IPS-18a (cell line): Measurements from ENCODE around the gene NFIB.

Experiments used
- H3K27ac ChIP-seq: one replicate; pipeline ENCODE4 v1.5.1; 2013; ENCODE audit warnings: low read length
- H3K27me3 ChIP-seq: one replicate; pipeline ENCODE4 v1.6.1; 2013; ENCODE audit warnings: mild to moderate bottlenecking, low read length; ENCODE audit not compliant: control insufficient read depth, insufficient read depth
- H3K36me3 ChIP-seq: one replicate; pipeline ENCODE4 v1.6.1; 2013; ENCODE audit warnings: low read depth, low read length; ENCODE audit not compliant: control insufficient read depth
- H3K4me1 ChIP-seq: one replicate; pipeline ENCODE4 v1.6.1; 2013; ENCODE audit warnings: low read depth, low read length; ENCODE audit not compliant: control insufficient read depth
- H3K4me3 ChIP-seq: one replicate; pipeline ENCODE4 v1.5.1; 2013; ENCODE audit warnings: low read length
- H3K9ac ChIP-seq: one replicate; pipeline ENCODE4 v1.6.1; 2013; ENCODE audit warnings: mild to moderate bottlenecking, low read length, moderate library complexity
- H3K9me3 ChIP-seq: one replicate; pipeline ENCODE4 v1.6.1; 2013; ENCODE audit warnings: low read depth, low read length; ENCODE audit not compliant: control insufficient read depth

Gene NFIB

GRCh38 chr9:14198841-14199455 lies 115.0 kb downstream of the NFIB start:
- Histone ChIP-seq H3K36me3 (no peaks in the 10 kb centered on the region), H3K27ac (no peak overlapping the region), H3K4me1 (no peaks in the 10 kb centered on the region), H3K4me3 (no peak overlapping the region), H3K27me3 (no peaks in the 10 kb centered on the region), H3K9me3 (no peaks in the 10 kb centered on the region), H3K9ac (no peak overlapping the region)

GRCh38 chr9:14198047-14198840 lies 115.7 kb downstream of the NFIB start:
- H3K27me3 ChIP-seq, result no peaks in the 10 kb centered on the region
- no peaks in the 10 kb centered on the region for H3K36me3 ChIP-seq
- no peaks in the 10 kb centered on the region for H3K9me3 ChIP-seq
- no peak overlapping the region for H3K4me3 ChIP-seq
- no peak overlapping the region for H3K27ac ChIP-seq
- no peaks in the 10 kb centered on the region for H3K4me1 ChIP-seq
- H3K9ac ChIP-seq, result no peak overlapping the region

- H3K27ac ChIP-seq, result no peak overlapping the region
- H3K4me3 ChIP-seq, result no peak overlapping the region
- H3K9ac ChIP-seq, result no peak overlapping the region
- no peaks in the 10 kb centered on the region for H3K27me3 ChIP-seq
- no peaks in the 10 kb centered on the region for H3K4me1 ChIP-seq
- no peaks in the 10 kb centered on the region for H3K36me3 ChIP-seq
- no peaks in the 10 kb centered on the region for H3K9me3 ChIP-seq
Measured at GRCh38 chr9:14197325-14197858, 116.5 kb downstream of the NFIB start.

DNA sequence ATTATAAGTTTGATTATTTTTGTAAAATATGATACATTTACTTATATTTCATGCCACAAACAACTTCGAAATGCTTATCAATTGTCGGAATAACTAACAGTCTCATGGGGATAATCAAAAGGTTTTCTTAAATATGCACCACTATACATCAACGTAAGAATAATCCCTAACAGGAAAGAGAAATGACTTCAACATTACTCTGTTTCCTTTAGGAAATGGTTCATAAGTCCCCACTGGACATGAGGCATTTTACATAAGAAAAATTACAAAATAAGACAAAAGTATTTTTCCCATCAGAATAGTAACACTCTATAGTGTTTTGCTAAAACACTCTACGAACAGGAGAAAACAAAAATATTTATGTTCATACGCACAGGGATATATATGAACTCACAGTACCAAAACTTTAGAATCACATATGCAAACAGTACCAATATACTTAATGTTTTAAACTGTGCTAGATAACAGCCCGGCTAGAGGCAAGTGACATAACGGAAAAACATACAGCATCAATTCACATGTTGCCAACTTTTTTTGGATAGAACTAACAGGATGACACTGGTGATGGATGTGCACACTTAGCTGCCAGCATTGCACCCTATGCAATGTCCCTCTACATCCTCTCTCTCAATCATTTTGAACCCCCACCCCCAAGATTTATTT lies 120.5 kb downstream of the NFIB start:
- H3K4me1 ChIP-seq, result no peaks in the 10 kb centered on the region
- H3K27ac ChIP-seq, result no peak overlapping the region
- H3K36me3 ChIP-seq, result no peaks in the 10 kb centered on the region
- no peak overlapping the region for H3K4me3 ChIP-seq
- no peaks in the 10 kb centered on the region for H3K27me3 ChIP-seq
- no peak overlapping the region for H3K9ac ChIP-seq
- no peaks in the 10 kb centered on the region for H3K9me3 ChIP-seq

GRCh38 chr9:14192556-14192955 lies 121.4 kb downstream of the NFIB start:
- H3K9ac ChIP-seq, result no peak overlapping the region
- H3K27me3 ChIP-seq, result no peaks in the 10 kb centered on the region
- H3K36me3 ChIP-seq, result no peaks in the 10 kb centered on the region
- no peak overlapping the region for H3K27ac ChIP-seq
- no peaks in the 10 kb centered on the region for H3K9me3 ChIP-seq
- H3K4me1 ChIP-seq, result no peaks in the 10 kb centered on the region
- no peak overlapping the region for H3K4me3 ChIP-seq

GRCh38 chr9:14191512-14191911 lies 122.4 kb downstream of the NFIB start:
- no peaks in the 10 kb centered on the region for H3K4me1 ChIP-seq
- H3K27ac ChIP-seq, result no peak overlapping the region
- H3K36me3 ChIP-seq, result no peaks in the 10 kb centered on the region

GRCh38 chr9:14190240-14190639 lies 123.7 kb downstream of the NFIB start:
- no peak overlapping the region for H3K4me3 ChIP-seq
- H3K9ac ChIP-seq, result no peak overlapping the region
- H3K27me3 ChIP-seq, result no peaks in the 10 kb centered on the region
- H3K36me3 ChIP-seq, result no peaks in the 10 kb centered on the region
- no peaks in the 10 kb centered on the region for H3K9me3 ChIP-seq
- H3K4me1 ChIP-seq, result no peaks in the 10 kb centered on the region
- H3K27ac ChIP-seq, result no peak overlapping the region

More at GRCh38 chr9:14191512-14191911, 122.4 kb downstream of the NFIB start:
- H3K4me3 ChIP-seq, result no peak overlapping the region
- no peaks in the 10 kb centered on the region for H3K27me3 ChIP-seq
- no peaks in the 10 kb centered on the region for H3K9me3 ChIP-seq
- no peak overlapping the region for H3K9ac ChIP-seq

- no peaks in the 10 kb centered on the region for H3K27me3 ChIP-seq
- H3K27ac ChIP-seq, result no peak overlapping the region
- no peaks in the 10 kb centered on the region for H3K36me3 ChIP-seq
- H3K9ac ChIP-seq, result no peak overlapping the region
- no peak overlapping the region for H3K4me3 ChIP-seq
- no peaks in the 10 kb centered on the region for H3K4me1 ChIP-seq
- no peaks in the 10 kb centered on the region for H3K9me3 ChIP-seq
Measured at GRCh38 chr9:14189578-14189977, 124.4 kb downstream of the NFIB start.

- H3K27ac ChIP-seq, result no peak overlapping the region
- no peak overlapping the region for H3K4me3 ChIP-seq
- H3K9ac ChIP-seq, result no peak overlapping the region
- no peaks in the 10 kb centered on the region for H3K9me3 ChIP-seq
- no peaks in the 10 kb centered on the region for H3K27me3 ChIP-seq
- no peaks in the 10 kb centered on the region for H3K4me1 ChIP-seq
- no peaks in the 10 kb centered on the region for H3K36me3 ChIP-seq
Measured at GRCh38 chr9:14189146-14189545, 124.8 kb downstream of the NFIB start.

DNA sequence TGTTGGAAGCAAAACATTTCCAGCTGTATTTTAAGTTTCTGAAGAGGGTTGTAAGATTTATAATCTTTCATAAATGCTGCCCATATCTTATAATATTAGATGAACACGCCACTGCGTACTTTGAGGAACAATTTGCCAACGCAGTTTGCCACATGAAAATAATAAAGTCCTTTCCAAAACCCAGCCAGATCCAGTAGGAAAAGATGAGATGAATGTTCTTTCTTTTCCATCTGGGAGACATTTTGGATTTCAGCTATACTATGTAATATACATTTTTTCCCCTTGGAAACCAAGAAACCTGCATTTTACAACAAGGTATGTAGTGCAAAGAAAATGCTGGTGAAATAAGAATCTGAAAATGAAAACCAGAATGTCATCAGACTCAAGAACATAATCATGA lies 125.4 kb downstream of the NFIB start:
- H3K27me3 ChIP-seq, result no peaks in the 10 kb centered on the region
- H3K36me3 ChIP-seq, result no peaks in the 10 kb centered on the region
- H3K27ac ChIP-seq, result no peak overlapping the region
- H3K9me3 ChIP-seq, result no peaks in the 10 kb centered on the region
- H3K4me3 ChIP-seq, result no peak overlapping the region
- H3K4me1 ChIP-seq, result no peaks in the 10 kb centered on the region
- H3K9ac ChIP-seq, result no peak overlapping the region

GRCh38 chr9:14188011-14188410 lies 125.9 kb downstream of the NFIB start:
- H3K27me3 ChIP-seq, result no peaks in the 10 kb centered on the region
- no peak overlapping the region for H3K27ac ChIP-seq
- H3K4me1 ChIP-seq, result no peaks in the 10 kb centered on the region
- no peak overlapping the region for H3K9ac ChIP-seq
- no peaks in the 10 kb centered on the region for H3K9me3 ChIP-seq
- no peak overlapping the region for H3K4me3 ChIP-seq
- H3K36me3 ChIP-seq, result no peaks in the 10 kb centered on the region
